H1 (cell line): Measurements from ENCODE around the gene TTC28.

Source experiments
- HDAC6 ChIP-seq: IDR thresholded peaks from one replicate; pipeline ENCODE4 v1.7.1; 2012; ENCODE audit warnings: low read depth, mild to moderate bottlenecking, inconsistent platforms, low read length, moderate library complexity
- MAFK ChIP-seq: IDR thresholded peaks from 2 replicates; pipeline ENCODE4 v1.6.1; 2012; ENCODE audit warnings: low read depth, mild to moderate bottlenecking, improper control_type of control experiment, low read length
- RAD21 ChIP-seq, 2 experiments: IDR thresholded peaks in 1 of 2; conservative IDR thresholded peaks in 1 of 2; 2 replicates each; pipeline ENCODE4 v1.6.1; 2011; ENCODE audit warnings: low read depth in 2 of 2, low read length in 2 of 2, improper control_type of control experiment in 1 of 2, inconsistent platforms in 1 of 2, mild to moderate bottlenecking in 1 of 2, moderate library complexity in 1 of 2
- TF ChIP-seq, protein P1 (sequence below): IDR thresholded peaks from 2 replicates; pipeline ENCODE4 v1.6.1; 2012; ENCODE audit warnings: inconsistent platforms
- TF ChIP-seq, protein P2 (sequence below), 3 experiments: IDR thresholded peaks; 1 replicate in 2 of 3; 2 replicates in 1 of 3; pipeline versions ENCODE4 v1.5.1 to v1.6.1; 2011; ENCODE audit warnings: low read length in 3 of 3, mild to moderate bottlenecking in 3 of 3, inconsistent platforms in 2 of 3, low read depth in 1 of 3, moderate library complexity in 1 of 3; ENCODE audit not compliant: insufficient read depth in 1 of 3; ENCODE audit errors: control extremely low read depth in 1 of 3

DNA sequence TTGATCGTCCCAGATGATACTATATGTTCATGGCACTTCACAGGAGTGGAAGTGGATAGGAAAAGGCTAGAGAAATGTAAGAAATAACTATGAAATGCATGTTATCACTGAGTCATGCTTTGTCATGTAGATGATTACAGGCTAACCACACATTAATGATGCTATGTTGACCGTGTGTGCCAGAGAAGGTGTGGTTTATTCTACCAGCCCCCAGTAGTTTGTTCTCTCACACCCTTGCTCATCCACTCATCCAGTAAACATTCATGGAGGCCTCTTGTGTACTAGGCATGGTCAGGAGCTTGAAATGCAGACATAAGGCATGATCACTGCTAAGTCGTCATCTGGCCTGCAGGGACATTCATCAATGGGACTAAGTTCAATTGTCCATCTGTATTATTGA lies 607.6 kb downstream of the TTC28 start:
- no peak for TF ChIP-seq RAD21 (IDR thresholded peaks at IDR 0.05 in 1 of 2, conservative IDR thresholded peaks at IDR 0.05 in 1 of 2; ENCODE audit: low read depth in 2 of 2, low read length in 2 of 2)
- TF ChIP-seq, protein P1, sequence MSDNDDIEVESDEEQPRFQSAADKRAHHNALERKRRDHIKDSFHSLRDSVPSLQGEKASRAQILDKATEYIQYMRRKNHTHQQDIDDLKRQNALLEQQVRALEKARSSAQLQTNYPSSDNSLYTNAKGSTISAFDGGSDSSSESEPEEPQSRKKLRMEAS = no peak
- no peak for TF ChIP-seq HDAC6
- TF ChIP-seq, protein P2, sequence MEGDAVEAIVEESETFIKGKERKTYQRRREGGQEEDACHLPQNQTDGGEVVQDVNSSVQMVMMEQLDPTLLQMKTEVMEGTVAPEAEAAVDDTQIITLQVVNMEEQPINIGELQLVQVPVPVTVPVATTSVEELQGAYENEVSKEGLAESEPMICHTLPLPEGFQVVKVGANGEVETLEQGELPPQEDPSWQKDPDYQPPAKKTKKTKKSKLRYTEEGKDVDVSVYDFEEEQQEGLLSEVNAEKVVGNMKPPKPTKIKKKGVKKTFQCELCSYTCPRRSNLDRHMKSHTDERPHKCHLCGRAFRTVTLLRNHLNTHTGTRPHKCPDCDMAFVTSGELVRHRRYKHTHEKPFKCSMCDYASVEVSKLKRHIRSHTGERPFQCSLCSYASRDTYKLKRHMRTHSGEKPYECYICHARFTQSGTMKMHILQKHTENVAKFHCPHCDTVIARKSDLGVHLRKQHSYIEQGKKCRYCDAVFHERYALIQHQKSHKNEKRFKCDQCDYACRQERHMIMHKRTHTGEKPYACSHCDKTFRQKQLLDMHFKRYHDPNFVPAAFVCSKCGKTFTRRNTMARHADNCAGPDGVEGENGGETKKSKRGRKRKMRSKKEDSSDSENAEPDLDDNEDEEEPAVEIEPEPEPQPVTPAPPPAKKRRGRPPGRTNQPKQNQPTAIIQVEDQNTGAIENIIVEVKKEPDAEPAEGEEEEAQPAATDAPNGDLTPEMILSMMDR (IDR thresholded peaks at IDR 0.05; ENCODE audit: control extremely low read depth in 1 of 3, insufficient read depth in 1 of 3, low read depth in 1 of 3, low read length in 3 of 3) = no peak
- no peak for TF ChIP-seq MAFK
